ENCODE measurements around the gene SANBR. TPM values are rescaled to one million over a fixed set of nuclear protein-coding genes. Genes with fewer than 3 reads are reported as not detected.

Gene SANBR
- total RNA-seq, result 87.2 TPM

GRCh38 chr2:61065714-61066709 is at the start of gene SANBR:
Gene SANBR, plus strand, starts transcription at chr2:61065871. Its CDS starts 4,480 bp downstream, at chr2:61070351.

GRCh38 chr2:61017556-61018317 is 47.9 kb upstream of the SANBR start, which contains the start of the genes PEX13 and PUS10:
Gene PEX13, plus strand, starts transcription at chr2:61017720. Its CDS starts 40 bp downstream, at chr2:61017760.
Gene PUS10, minus strand, starts transcription at chr2:61018255. Its CDS starts 6,365 bp downstream, at chr2:61011890.

Other genes starting within 250 kb of the SANBR start
- gene REL, start 184.3 kb upstream of the SANBR start, total RNA-seq, result 7.4 TPM
- gene PEX13, start 48.2 kb upstream of the SANBR start, total RNA-seq, result 61.1 TPM
- 5.8 TPM for gene PUS10, start 47.6 kb upstream of the SANBR start, total RNA-seq
- 12.0 TPM for gene C2orf74, start 96.3 kb downstream of the SANBR start, total RNA-seq

All from diencephalon (tissue), 1 donor.